ENCODE results near the gene KCNG4.

GRCh38 chr16:84207251-84207650 is 32.6 kb downstream of the KCNG4 start:
- TF ChIP-seq CTCF (optimal IDR thresholded peaks at IDR 0.05 in 1 of 3, IDR thresholded peaks at IDR 0.05 in 1 of 3, conservative IDR thresholded peaks at IDR 0.05 in 1 of 3; ENCODE audit: extremely low read depth in 1 of 3, insufficient read depth in 2 of 3, low read length in 3 of 3) (no peak), EZH2 (IDR thresholded peaks at IDR 0.05; ENCODE audit: low read length) (no peak)

All from keratinocyte (primary cell).